BE2C (cell line): ENCODE data around the gene SENP7.

ENCODE experiments used
- DNase-seq: peaks from one replicate; pipeline ENCODE4 v3.0.0-alpha.2; 2020
- H3K27me3 ChIP-seq: fragments of 250-450 bp; sonication (Bioruptor Pico); 2 replicates; pipeline ENCODE4 v1.5.1; 2020; ENCODE audit warnings: mild to moderate bottlenecking
- H3K36me3 ChIP-seq: fragments of 250-450 bp; sonication (Bioruptor Pico); 2 replicates; pipeline ENCODE4 v1.5.1; 2020; ENCODE audit warnings: mild to moderate bottlenecking
- H3K4me1 ChIP-seq: fragments of 250-450 bp; sonication (Bioruptor Pico); 2 replicates; pipeline ENCODE4 v1.5.1; 2020
- H3K4me3 ChIP-seq: 2 replicates; pipeline ENCODE4 v1.5.1; 2011; ENCODE audit warnings: low read depth, low read length
- H3K9me3 ChIP-seq: fragments of 250-450 bp; sonication (Bioruptor Pico); 2 replicates; pipeline ENCODE4 v1.5.1; 2020
- TF ChIP-seq, protein P1 (sequence below): IDR thresholded peaks from 2 replicates; pipeline ENCODE4 v1.5.1; 2012; ENCODE audit warnings: mild to moderate bottlenecking, low read depth, low read length

Gene SENP7

DNA sequence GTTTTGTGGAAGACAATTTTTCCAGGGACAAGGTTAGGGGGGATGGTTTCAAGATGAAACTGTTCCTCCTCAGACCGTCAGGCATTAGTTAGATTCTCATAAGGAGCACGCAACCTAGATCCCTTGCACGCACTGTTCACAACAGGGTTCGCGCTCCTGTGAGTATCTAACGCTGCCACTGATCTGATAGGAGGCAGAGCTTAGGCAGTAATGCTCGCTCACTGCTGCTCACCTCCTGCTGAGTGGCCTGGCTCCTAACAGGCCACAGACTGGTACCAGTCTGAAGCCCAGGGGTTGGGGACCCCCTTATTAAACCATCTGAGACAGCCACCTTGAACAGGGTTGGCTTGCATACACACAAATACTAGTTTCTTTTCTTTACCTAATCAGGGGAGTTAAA lies 179.1 kb downstream of the SENP7 start:
- Histone ChIP-seq H3K4me3 (no peak overlapping the region), H3K27me3 (no peaks in the 10 kb centered on the region), H3K36me3 (peaks cover under 1% of the 10 kb centered on the region), H3K4me1 (peaks cover 3% of the 10 kb centered on the region; the same call in 1 of the 2 replicates), H3K9me3 (no peaks in the 10 kb centered on the region)
- TF ChIP-seq, protein P1, sequence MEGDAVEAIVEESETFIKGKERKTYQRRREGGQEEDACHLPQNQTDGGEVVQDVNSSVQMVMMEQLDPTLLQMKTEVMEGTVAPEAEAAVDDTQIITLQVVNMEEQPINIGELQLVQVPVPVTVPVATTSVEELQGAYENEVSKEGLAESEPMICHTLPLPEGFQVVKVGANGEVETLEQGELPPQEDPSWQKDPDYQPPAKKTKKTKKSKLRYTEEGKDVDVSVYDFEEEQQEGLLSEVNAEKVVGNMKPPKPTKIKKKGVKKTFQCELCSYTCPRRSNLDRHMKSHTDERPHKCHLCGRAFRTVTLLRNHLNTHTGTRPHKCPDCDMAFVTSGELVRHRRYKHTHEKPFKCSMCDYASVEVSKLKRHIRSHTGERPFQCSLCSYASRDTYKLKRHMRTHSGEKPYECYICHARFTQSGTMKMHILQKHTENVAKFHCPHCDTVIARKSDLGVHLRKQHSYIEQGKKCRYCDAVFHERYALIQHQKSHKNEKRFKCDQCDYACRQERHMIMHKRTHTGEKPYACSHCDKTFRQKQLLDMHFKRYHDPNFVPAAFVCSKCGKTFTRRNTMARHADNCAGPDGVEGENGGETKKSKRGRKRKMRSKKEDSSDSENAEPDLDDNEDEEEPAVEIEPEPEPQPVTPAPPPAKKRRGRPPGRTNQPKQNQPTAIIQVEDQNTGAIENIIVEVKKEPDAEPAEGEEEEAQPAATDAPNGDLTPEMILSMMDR, result no peak
- no peak for DNase-seq

DNA sequence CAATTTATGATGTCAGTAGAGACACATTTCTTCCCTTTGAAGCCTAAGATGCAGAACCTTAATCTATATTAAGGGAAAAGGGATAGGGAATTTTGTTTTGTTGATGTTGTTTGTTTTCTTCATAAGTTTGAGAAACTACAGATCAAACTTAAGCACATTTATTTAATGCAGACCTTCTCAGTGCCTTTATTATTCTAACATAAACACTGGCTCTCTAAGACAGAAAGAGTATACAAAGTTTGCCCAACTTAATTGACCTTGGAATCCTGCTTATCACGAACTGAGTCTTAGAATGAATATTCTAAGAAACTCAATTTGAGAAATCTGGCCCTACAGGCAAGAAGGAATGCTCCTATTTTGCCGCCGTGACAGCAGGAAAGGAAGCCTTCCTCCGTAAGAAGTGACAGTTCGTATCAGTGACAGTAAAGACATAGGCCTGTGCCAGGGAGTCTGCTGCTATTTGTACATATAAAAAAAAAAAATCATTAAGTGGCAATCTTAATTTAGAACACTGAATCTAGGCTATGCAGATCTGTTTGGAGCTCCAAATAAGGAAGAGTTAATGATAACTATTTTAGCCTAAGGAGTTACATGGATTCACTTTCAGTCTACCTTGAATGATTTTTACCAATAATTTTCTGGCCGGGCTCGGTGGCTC lies 183.9 kb downstream of the SENP7 start:
- H3K27me3 ChIP-seq, result no peaks in the 10 kb centered on the region
- TF ChIP-seq, protein P1, result no peak
- H3K4me1 ChIP-seq, result peaks cover 3% of the 10 kb centered on the region; the same call in 1 of the 2 replicates
- DNase-seq, result no peak
- H3K9me3 ChIP-seq, result no peaks in the 10 kb centered on the region
- H3K4me3 ChIP-seq, result no peak overlapping the region
- peaks cover 4% of the 10 kb centered on the region for H3K36me3 ChIP-seq

DNA sequence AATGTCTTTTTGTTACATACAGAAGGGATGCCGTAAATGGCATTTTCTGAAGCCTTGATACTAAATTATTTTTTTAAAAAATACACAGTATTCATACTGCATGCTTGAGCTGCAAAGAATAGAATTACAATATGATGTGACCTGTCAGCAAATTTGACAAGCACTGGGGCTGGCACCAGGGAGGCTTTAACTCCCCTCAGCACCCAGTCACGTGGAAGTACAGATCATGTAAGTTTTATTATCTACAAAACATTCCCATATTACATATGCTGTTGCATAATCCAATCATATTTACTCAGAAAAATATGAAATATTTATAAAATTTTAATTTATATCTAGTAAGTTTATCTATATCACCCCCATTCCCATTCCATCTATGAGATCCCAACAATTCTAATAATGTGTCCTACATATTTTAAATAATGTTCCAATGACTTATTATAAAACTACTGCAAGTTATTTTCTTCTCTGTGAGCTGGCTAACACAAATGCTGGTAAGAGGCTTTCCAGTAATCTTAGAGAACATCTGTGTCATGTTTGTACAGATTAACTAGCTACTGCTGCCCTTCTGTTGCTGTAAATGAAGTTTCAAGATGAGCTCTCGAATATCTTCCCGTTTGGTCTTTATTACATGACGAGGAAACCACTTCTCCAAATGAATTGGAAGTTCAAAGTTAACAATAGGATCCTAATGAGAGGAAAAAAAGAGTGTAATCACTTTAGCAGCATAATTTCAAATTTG lies 187.4 kb downstream of the SENP7 start:
- TF ChIP-seq, protein P1, result no peak
- no peaks in the 10 kb centered on the region for H3K27me3 ChIP-seq
- no peaks in the 10 kb centered on the region for H3K9me3 ChIP-seq
- no peak overlapping the region for H3K4me3 ChIP-seq
- peaks cover 4% of the 10 kb centered on the region for H3K36me3 ChIP-seq
- DNase-seq, result no peak
- H3K4me1 ChIP-seq, result peaks cover 3% of the 10 kb centered on the region

DNA sequence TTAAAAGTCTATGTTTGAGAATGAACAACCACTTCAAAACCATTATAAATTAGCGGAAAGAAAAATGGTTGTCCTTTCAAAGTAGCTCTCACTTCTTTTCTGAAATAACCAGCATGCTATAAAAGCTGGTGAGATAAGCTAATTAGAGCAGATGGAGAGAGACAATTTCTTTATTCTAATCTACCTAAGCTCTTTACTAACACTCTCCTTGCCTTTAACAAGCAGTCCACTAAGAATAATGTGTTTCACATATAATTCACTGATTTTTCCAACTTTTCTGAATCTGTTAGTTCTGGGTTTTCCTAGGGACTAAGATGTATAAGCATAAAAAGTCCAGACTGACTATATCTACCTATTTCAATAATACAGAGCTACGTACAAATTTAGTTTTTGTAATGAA lies 192.5 kb downstream of the SENP7 start, which contains the start of gene IMPG2:
IMPG2 (minus strand) TSS at position 101 of the 400 bp plus-strand sequence. CDS start 203 bp downstream, outside the sequence.
- DNase-seq, result no peak
- TF ChIP-seq, protein P1, result no peak

DNA sequence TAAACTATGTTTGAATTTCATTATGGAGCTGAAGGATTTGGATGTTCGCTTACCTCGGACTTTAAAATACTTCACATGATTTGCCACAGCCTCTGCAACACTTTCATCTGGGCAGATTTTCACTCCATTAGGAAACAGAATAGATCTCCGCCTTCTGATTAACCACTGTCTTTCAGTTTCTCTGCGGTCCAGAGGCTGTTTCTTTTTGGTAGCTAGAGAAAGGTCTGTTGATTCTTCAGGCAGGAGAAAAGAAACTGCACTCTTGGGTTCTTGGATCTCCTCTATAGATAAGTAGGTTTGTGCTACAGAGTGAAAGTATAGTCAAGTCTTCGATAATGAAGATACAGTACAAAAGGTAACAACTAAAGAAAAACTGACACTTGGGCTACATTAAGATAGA lies 193.5 kb downstream of the SENP7 start:
- Histone ChIP-seq H3K4me1 (peaks cover 10% of the 10 kb centered on the region), H3K4me3 (no peak overlapping the region), H3K36me3 (no peaks in the 10 kb centered on the region; the same call in 1 of the 2 replicates), H3K9me3 (no peaks in the 10 kb centered on the region), H3K27me3 (no peaks in the 10 kb centered on the region)
- TF ChIP-seq, protein P1, result no peak
- DNase-seq, result no peak

More for the DNA sequence above, 192.5 kb downstream of the SENP7 start, which contains the start of gene IMPG2:
- H3K36me3 ChIP-seq, result no peaks in the 10 kb centered on the region; the same call in 1 of the 2 replicates
- no peak within 1 kb of the TSS for H3K4me3 ChIP-seq
- no peaks in the 10 kb centered on the region for H3K27me3 ChIP-seq
- H3K4me1 ChIP-seq, result peaks cover 10% of the 10 kb centered on the region
- no peaks in the 10 kb centered on the region for H3K9me3 ChIP-seq

DNA sequence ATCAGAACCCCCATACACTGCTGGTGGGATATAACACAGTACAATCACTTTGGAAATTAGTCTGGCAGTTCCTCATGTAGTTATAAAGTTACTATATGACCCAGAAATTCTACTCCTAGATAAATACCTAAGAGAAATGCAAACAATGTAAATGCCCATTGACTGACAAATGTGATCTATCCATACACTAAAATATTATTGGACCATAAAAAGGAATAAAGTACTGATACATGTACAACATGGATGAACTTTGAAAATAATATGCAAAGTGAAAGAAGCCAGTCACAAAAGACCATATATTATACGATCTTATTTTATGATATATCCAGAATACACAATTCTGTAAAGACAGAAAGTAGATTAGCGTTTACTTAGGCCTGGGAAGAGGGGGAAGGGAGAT lies 200.5 kb downstream of the SENP7 start:
- TF ChIP-seq, protein P1, result no peak
- Histone ChIP-seq H3K27me3 (no peaks in the 10 kb centered on the region), H3K4me1 (0 out of 2 replicates have a peak, but pooled peaks cover 2% of the 10 kb centered on the region), H3K9me3 (no peaks in the 10 kb centered on the region), H3K4me3 (no peak overlapping the region), H3K36me3 (no peaks in the 10 kb centered on the region)
- DNase-seq, result no peak
